Glutamatergic neuron (in vitro differentiated cells): Measurements from ENCODE around the gene FGF3. TPM values are rescaled to one million over a fixed set of nuclear protein-coding genes. Genes with fewer than 3 reads are reported as not detected.
A peak's percentile ranks its signal among the peaks of the same experiment; 100 is the strongest.

ENCODE experiments used
- DNase-seq: peaks from one replicate; pipeline ENCODE4 v3.0.0; 2022
- H3K27ac Mint-ChIP-seq: one replicate; pipeline ENCODE4 v1.8.0; 2020; ENCODE audit warnings: mild to moderate bottlenecking, mixed read lengths, inconsistent platforms; ENCODE audit not compliant: unreplicated experiment
- H3K27me3 Mint-ChIP-seq: one replicate; pipeline ENCODE4 v1.8.0; 2020; ENCODE audit warnings: mild to moderate bottlenecking, moderate library complexity, mixed read lengths, inconsistent platforms; ENCODE audit not compliant: unreplicated experiment
- H3K36me3 Mint-ChIP-seq: one replicate; pipeline ENCODE4 v1.8.0; 2020; ENCODE audit warnings: mild to moderate bottlenecking, mixed read lengths, inconsistent platforms; ENCODE audit not compliant: unreplicated experiment
- H3K4me1 Mint-ChIP-seq: one replicate; pipeline ENCODE4 v1.8.0; 2020; ENCODE audit warnings: mild to moderate bottlenecking, low read depth, mixed read lengths, inconsistent platforms; ENCODE audit not compliant: unreplicated experiment
- H3K4me3 Mint-ChIP-seq: one replicate; pipeline ENCODE4 v1.8.0; 2020; ENCODE audit warnings: mild to moderate bottlenecking, mixed read lengths, inconsistent platforms; ENCODE audit not compliant: unreplicated experiment
- H3K9me3 Mint-ChIP-seq: one replicate; pipeline ENCODE4 v1.8.0; 2020; ENCODE audit warnings: mild to moderate bottlenecking, moderate library complexity, mixed read lengths, inconsistent platforms; ENCODE audit not compliant: unreplicated experiment
- CTCF ChIP-seq: fragments of 200-600 bp; sonication (generic); IDR thresholded peaks from one replicate; pipeline ENCODE4 v1.5.0; 2021; ENCODE audit not compliant: partially characterized antibody, unreplicated experiment
- total RNA-seq: library from RNA; stranded (reverse); fragmentation: NEBNext Ultra II Directional; extraction: Animal tissue kit (Norgen Biotek cat#: 25700); gene quantifications from one replicate; pipeline ENCODE4 v1.2.1, GENCODE V29; 2021; ENCODE audit not compliant: unreplicated experiment

FGF3 gene
- total RNA-seq, 1 donor from 2014 or later: not detected

- DNase-seq: no peak
- no peak for TF ChIP-seq CTCF
- no peak overlapping the region for H3K4me3 Mint-ChIP-seq
- H3K27me3 Mint-ChIP-seq: peaks cover 2% of the 10 kb centered on the region
- H3K4me1 Mint-ChIP-seq: no peaks in the 10 kb centered on the region
- H3K36me3 Mint-ChIP-seq: no peaks in the 10 kb centered on the region
- H3K27ac Mint-ChIP-seq: no peak overlapping the region
- no peaks in the 10 kb centered on the region for H3K9me3 Mint-ChIP-seq
Observed at GRCh38 chr11:69866648-69867047, 47.4 kb upstream of the FGF3 start.

GRCh38 chr11:69865707-69866106, 46.5 kb upstream of the FGF3 start:
- peaks cover 2% of the 10 kb centered on the region for H3K27me3 Mint-ChIP-seq
- no peak for DNase-seq

GRCh38 chr11:69864686-69865661, 45.8 kb upstream of the FGF3 start:
- H3K36me3 Mint-ChIP-seq: no peaks in the 10 kb centered on the region
- DNase-seq: no peak
- no peak overlapping the region for H3K4me3 Mint-ChIP-seq
- no peak for TF ChIP-seq CTCF
- peaks cover 2% of the 10 kb centered on the region for H3K27me3 Mint-ChIP-seq
- no peak overlapping the region for H3K27ac Mint-ChIP-seq
- H3K9me3 Mint-ChIP-seq: no peaks in the 10 kb centered on the region
- H3K4me1 Mint-ChIP-seq: no peaks in the 10 kb centered on the region

More at GRCh38 chr11:69865707-69866106, 46.5 kb upstream of the FGF3 start:
- H3K27ac Mint-ChIP-seq: no peak overlapping the region
- TF ChIP-seq CTCF: no peak
- no peaks in the 10 kb centered on the region for H3K9me3 Mint-ChIP-seq
- no peak overlapping the region for H3K4me3 Mint-ChIP-seq
- no peaks in the 10 kb centered on the region for H3K36me3 Mint-ChIP-seq
- no peaks in the 10 kb centered on the region for H3K4me1 Mint-ChIP-seq

GRCh38 chr11:69863544-69864200, 44.5 kb upstream of the FGF3 start:
- H3K4me1 Mint-ChIP-seq: no peaks in the 10 kb centered on the region
- no peaks in the 10 kb centered on the region for H3K9me3 Mint-ChIP-seq
- peaks cover 2% of the 10 kb centered on the region for H3K27me3 Mint-ChIP-seq
- H3K36me3 Mint-ChIP-seq: no peaks in the 10 kb centered on the region
- TF ChIP-seq CTCF: no peak
- peak overlapping the region; percentile 43 for H3K27ac Mint-ChIP-seq
- no peak overlapping the region for H3K4me3 Mint-ChIP-seq
- DNase-seq: no peak
